Stomach (tissue), 4 donors: ENCODE data around the gene B3GNT5.

Source experiments
- EP300 ChIP-seq: sonication (generic); formaldehyde crosslinking; IDR thresholded peaks from one replicate; pipeline ENCODE4 v1.6.1; 2017; ENCODE audit warnings: antibody characterized with exemption
- TF ChIP-seq, protein P1 (sequence below), 7 experiments: fragments of 450-650 bp in 4 of 7; fragments of 200-600 bp in 3 of 7; sonication (generic) in 3 of 7; IDR thresholded peaks; one replicate each; pipeline ENCODE4 v1.5.1; 2016 to 2019; ENCODE audit warnings: antibody characterized with exemption in 7 of 7, control low read depth in 2 of 7, mild to moderate bottlenecking in 1 of 7

DNA sequence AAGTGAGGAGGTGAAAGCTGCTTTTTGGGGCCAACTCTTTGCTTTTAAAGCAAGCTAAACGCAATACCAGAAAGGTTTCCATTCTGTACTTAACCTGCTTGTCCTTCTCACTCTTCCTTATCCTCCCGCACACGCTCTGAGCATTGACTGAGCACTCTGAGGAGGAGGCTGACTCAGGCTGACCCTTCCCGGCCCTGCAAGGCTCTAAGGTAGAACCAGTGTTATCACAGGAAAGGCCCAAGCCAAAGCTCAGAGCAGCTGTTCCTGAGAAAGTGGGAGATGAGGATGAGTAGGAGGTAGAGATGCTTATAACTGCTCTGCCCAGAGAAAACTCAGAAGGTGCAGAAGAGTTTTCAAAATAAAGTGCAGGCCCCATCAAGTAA lies 2.3 kb downstream of the B3GNT5 start:
- no peak for TF ChIP-seq EP300
- TF ChIP-seq, protein P1, sequence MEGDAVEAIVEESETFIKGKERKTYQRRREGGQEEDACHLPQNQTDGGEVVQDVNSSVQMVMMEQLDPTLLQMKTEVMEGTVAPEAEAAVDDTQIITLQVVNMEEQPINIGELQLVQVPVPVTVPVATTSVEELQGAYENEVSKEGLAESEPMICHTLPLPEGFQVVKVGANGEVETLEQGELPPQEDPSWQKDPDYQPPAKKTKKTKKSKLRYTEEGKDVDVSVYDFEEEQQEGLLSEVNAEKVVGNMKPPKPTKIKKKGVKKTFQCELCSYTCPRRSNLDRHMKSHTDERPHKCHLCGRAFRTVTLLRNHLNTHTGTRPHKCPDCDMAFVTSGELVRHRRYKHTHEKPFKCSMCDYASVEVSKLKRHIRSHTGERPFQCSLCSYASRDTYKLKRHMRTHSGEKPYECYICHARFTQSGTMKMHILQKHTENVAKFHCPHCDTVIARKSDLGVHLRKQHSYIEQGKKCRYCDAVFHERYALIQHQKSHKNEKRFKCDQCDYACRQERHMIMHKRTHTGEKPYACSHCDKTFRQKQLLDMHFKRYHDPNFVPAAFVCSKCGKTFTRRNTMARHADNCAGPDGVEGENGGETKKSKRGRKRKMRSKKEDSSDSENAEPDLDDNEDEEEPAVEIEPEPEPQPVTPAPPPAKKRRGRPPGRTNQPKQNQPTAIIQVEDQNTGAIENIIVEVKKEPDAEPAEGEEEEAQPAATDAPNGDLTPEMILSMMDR (IDR thresholded peaks at IDR 0.05): no peak
